Activated CD8-positive, alpha-beta memory T cell treated with anti-CD3 and anti-CD28 coated beads, Interleukin-2, amount 50 U/mL, for 24 hours (primary cell): ENCODE results near the gene TMEM126A.

ENCODE experiments used
- DNase-seq: peaks from one replicate; pipeline ENCODE4 v3.0.0-alpha.2; 2020; ENCODE audit errors: extremely low read depth

The TMEM126A gene

GRCh38 chr11:85695546-85695945 lies 47.8 kb downstream of the TMEM126A start:
- DNase-seq: no peak

DNA sequence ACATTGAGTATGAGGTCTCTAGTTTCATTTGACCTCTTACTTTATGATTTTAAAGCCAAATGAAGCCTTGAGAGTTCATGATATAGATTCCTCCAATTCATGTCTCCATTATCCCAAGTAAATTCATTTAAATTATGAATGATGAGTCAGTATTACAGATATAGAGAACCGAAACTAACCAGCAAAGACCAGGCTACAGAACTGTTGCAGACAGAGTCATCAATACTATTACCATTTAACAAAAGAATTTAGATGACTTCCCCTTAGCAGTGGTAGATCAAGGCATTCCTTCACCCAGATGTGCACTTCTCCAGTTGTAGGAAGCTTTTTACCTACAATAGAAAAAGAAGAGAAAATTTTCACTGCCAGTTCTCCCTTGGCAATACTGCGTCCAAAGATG lies 50.0 kb downstream of the TMEM126A start:
- no peak for DNase-seq

DNA sequence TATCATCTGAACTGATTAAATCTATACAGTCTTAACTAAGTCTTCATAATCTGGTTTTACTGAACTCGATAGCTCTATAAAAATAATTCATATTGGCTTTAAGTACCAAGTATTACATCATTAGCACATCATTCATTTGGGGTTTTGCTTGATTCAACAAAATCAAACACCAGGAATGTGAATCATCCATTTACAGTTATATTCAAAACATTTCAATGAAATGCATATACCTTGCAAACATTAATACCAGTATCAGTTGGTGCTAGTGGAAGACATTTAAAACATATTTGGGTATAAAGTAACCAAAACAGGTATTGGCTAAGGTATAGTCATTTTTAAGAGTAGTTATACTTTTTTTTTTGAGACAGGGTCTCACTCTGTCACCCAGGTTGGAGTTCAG lies 50.4 kb downstream of the TMEM126A start:
- no peak for DNase-seq

DNA sequence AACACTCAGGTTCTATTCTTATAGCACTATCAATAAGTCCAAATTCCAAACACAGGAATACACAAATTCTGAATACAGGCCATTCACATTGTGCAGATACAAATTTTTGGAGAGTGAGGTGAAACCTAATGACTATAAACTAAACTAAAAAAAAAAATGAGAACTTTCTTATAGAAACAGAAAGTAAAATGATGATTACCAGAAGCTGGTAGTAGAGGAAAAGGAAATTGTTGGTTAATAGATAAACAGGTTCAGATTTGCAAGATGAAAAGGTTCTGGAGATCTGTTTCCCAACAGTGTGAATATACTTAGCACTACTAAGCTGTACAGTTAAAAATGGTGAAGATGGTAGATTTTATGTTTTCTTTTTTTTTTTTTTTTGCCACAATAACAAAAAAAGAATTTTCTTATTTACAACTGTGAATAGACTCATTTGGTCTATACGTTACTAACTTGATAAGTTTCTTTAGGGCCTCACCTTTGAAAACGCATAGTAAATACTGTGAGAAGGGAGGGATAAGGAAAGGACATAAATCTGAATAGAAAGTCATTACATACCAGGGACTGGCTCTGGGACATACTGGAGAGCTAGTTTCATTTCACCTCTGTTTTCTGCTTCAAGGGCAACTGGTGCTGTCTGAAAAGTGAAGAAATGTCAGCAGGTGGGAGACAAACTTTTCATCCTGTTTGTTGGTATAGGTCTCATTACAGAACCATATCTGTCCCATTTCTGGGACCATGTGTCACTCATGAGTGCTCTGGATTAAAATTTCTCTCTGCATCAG lies 52.4 kb downstream of the TMEM126A start:
- no peak for DNase-seq

DNA sequence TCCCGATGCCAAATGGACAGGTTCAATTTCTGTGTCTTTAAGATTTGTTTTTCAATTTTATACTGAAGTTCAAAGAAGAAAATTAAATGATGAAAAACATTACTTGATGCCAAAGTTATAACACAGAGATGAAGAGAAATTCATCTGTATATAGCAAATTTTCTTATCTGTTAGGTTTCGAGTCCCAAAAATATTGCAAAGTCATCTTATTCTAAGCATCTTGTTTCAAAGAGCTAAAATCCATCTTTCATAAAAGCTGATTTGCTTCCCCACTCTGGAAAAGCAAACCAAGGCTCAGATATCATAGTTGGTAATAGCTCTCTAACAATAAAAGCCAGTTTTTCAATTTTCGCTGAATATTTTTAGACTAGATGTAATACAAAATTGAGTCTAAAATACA lies 57.2 kb downstream of the TMEM126A start:
- no peak for DNase-seq

DNA sequence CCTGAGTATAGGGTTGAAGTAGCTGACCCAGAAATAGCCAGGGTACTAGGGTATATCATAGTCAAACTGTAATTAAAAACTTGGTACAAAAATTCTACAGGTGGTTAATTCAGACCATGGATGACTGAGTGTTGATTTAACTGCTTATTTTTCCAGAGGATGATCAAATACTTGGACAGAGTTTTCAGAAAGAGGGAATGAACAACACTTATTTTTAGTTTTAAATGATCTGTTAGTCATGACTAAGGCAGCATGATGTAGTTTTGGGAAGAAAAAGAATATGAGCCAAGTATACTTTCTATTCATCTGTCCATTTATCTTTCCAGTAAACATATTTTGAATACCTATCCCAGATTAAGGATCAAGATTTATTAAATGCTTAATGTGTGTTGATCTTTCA lies 58.0 kb downstream of the TMEM126A start:
- no peak for DNase-seq
